Stimulated activated CD4-positive, alpha-beta T cell treated with anti-CD3 and anti-CD28 coated beads, Interleukin-1b, Interleukin-23, amount 100 ng/mL, for 24 hours (primary cell): ENCODE measurements around the gene RARB.

ENCODE experiments used
- DNase-seq, 4 experiments: peaks; one replicate each; pipeline ENCODE4 v3.0.0-alpha.2; 2020; ENCODE audit warnings: low read depth in 4 of 4, low spot score in 1 of 4

The RARB gene

DNA sequence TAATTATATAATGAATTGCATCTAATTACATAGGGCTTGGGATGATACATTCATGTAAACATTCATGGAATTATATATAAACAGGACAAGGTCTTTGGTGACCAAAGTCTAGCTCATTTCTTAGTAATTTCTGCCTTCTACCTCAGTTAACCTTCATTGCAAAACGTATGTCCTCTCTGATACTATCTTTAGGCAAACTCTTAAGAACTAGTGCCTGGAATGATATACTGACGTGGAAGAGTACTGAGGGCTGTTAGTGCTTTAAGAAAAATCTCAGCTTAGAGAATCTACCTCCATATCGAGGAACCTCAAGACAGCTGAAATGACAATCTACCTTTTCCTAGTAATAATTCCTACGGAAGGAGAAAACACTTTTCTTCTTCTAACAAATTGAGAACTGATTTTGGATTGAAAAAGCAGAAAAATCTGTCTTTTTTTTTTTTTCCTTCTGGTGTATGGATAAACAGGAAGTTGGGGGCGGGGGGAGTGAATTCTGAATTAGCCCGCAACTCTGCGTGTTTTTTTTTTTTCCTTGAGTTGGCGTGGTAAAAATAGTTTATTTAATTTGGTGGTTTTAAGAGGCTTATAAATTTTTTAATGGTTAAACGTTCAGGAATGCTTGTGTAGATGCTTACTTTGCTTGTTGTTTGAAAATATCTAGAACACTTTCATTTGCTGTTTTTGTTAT is 43.2 kb downstream of the RARB start:
- DNase-seq = no peak

DNA sequence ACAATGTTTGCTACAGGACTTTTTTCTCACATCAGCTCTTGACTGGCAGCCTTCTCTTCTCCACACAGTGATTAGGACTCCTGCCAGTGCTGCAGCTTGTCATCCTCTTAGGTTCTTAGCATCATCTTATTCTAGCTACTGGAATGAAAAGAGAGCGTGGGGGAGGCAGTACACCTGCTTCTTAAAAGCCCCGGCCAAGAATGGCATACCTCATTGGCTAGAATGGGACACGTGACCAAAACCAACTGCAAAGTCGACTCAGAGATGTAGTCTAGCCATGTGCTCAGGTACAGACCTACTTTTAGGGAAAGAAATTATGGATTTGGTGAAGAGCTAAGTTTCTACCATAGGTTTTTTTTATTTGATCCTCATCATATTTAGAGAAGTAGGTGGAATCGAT is 44.1 kb downstream of the RARB start:
- DNase-seq = no peak

DNA sequence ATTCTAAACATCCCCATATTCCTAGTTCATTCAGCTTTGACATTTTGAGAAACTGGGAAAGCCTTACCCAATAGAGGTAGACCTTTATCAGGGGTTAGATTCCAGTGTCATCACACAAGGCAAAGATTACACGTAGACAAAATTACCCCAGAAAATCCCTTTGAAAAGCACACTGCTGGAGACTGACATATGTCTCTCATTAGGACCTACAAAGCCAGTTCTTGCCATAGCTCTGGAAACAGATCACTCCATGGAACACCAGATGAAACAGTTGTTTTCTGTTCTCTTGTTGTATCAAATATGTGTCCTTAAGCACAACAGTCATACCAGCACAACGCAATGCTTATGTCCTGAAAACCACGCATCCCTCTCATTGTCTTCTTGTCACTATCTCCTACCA is 44.7 kb downstream of the RARB start:
- no peak for DNase-seq

DNA sequence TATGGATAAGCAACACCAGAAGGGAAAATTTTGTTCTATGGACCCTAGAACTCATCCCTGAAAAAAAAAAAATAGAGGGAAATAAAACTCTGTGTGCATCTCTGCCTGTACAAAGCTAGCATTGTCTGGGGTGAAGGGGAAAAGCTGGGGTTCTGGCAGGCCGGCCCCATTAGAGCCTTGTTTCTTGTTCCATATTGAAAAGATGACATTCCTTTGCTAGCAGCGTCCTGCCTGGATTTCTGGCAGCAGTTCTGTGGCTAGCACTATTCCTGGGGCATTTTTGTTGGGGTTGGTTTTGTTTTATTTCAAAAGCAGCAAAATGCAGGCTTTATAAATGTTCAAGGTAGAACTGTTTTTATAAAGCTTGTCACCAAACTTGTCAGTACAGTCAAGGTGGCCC is 45.2 kb downstream of the RARB start:
- no peak for DNase-seq

DNA sequence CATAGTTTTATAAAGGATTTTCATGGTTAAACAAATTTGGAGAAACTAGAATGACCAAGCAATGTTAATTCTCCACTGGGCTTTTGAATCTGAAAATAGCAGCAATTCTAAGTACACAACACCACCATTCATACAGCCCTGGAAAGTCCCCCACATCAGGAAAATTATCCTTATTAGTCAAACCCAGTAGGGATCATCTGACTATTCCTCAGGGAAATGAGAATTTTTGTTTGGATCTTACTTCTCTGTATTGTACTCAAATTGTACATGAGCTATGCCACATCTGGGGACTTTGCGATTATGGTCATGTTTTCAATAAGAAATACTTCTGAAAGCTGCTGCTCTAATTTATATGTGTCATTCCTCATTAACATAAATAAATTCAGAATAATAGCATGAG is 46.0 kb downstream of the RARB start:
- no peak for DNase-seq

DNA sequence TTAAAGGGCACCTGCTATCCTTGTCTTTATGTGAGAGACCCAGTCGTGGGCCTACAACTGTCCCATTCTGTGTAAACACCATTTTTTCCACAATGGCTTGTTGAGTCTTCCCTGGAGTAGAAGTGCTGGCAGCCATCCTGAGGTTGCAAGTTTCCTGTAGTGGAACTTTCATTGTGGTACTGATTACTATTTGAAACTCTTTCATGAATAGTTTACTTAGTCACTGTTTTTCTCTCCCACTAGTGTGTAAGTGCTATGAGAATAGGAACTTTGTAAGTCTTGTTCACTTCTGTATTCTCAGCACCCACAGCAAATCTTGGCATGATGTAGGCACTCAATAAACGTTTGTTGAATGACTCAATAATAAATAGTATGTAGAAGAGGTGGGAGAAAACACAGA is 48.6 kb downstream of the RARB start:
- DNase-seq = no peak

DNA sequence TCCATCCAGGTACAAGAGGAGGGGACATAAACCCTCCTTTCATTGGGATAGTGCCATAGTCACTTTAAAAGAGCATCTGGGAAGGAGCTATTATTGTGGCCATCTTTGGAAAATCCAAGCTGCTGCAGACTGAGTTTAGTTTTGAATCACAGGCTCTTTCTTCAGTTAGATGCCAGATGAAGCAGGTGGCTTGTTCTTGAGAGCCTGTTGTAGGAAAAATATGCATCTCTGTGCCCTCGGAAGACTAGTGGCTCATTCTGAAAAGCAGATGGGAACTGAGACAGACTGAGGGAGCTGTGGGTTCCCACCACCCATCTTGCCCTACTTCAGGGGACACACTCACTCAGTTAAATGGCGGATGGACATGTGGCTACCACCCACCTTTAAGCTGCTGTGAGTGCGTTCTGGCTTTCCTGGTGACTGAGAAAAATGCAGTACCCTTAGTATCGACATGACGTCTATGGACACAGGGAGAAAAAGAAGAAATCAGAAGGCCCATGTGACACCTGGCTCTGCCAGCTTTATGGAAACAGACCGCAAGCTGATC is 50.2 kb downstream of the RARB start:
- no peak for DNase-seq

DNA sequence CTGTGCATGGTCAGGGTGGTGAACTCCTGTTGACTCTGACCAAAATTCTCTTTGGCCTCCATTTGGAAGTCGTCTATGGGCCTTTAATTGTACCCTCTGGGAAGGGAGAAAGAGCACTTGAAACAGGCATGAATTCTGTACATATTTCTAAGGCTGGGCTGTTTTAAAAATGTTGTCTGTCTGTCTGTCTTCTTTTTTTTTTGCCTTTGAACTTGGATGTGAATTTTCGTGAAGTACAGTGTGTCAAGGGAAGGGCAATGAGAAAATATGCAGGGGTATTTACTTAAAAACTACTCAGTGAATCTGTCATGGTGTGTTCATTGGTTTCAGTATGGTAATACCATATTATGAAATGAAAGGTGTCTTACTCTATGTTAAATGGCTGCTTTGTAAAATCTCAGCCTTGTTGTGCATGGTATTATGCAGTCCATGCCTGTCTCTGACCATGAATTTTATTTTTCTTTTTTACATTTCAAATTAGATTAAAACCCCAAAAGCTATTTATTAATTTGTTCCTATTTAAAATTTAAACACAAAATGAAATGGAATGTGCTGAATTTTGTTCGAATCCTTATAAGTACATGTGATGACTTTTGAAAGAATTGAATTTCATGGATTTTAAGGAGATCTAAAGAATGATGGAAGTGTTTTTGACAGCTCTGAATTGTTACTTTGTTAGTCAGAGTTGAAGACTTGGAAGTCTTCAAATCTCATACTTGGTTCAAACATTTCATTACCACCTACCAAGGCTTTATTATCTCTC is 51.1 kb downstream of the RARB start:
- DNase-seq = no peak

DNA sequence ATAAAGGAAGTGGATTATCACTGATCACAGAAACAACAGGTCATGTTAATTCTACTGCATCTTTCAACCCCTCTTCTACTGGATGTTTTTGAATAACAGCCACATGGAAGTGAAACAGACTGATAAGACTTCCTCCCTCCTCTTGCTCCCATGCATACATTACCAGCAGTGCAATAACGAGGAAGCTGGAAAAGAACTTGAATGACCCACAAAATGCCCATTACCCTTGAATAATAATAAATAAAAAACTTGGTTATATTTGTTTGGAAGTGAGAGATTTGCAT is 51.6 kb downstream of the RARB start:
- no peak for DNase-seq

DNA sequence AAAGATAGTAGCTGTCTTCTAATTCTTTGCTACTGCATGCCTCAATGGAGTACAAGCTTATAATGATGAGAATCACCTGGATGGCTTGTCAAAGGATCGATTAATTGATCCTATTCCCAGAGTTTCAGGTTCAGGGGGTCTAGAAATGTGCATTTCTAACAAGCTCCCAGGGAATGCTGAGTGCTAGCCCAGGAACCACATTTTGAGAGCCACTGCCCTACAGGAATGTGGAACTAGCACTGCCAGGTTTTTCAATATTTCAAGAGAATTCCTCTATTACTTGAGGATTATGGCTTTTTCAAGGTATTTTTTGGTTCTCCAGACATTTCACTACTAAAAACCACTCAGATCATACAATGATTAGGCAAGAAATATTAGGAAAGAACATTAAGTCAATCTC is 52.7 kb downstream of the RARB start:
- no peak for DNase-seq

DNA sequence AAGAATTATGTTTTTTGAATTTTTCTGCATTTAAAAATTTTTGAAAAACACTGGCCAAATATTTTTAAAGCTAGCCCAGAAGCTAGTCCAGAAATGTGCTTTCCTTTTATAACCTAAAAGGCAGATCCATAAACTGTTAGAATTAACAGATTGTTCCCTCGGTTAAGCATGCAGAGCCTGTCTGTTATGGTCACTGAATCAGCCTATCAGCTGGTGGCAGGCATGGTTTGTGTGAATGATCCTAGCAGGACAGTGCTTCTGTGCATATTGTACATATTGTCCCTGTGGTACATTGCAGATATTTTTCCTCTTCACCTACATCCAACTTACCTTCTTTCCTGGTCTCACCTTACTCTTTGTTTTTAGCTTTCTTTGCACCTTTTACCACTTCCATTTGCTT is 53.3 kb downstream of the RARB start:
- no peak for DNase-seq

DNA sequence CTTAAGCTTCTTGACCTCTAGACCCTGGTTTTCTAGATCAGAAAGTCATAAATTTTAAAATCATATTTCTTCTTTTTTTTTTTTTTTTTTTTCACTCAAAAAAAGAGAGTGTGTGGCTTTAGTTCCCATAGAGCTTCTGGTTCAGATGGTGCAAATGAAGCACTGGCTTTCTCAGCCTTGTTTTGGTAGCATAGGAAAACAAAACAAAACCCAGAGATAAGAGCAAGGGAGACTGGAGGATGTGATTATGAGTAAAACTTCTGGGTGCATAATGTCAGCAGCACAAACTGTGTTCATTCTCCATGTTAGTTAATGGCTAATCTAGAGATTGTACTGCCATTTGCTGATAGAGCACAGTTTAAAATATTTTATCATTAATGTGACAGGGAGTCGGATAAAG is 55.4 kb downstream of the RARB start:
- no peak for DNase-seq

DNA sequence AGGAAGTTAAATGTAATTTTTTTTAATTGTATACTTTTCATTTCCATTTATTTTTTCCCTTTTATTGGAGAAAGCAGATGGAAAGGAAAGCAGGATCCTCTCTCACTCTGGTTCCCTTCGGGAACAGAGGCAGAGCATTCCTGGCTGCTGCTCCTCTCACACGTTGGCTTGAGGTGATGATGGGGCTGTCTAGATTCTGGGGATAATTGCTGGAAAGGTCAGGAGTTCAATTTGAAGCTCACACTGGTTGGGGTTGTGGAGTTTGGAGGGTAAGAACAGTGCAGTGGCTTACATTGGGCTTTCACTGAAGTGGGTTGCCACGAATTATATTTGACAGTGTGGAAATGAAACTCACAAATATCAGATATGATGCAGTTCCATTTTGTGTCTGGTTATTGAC is 57.6 kb downstream of the RARB start:
- DNase-seq = no peak

DNA sequence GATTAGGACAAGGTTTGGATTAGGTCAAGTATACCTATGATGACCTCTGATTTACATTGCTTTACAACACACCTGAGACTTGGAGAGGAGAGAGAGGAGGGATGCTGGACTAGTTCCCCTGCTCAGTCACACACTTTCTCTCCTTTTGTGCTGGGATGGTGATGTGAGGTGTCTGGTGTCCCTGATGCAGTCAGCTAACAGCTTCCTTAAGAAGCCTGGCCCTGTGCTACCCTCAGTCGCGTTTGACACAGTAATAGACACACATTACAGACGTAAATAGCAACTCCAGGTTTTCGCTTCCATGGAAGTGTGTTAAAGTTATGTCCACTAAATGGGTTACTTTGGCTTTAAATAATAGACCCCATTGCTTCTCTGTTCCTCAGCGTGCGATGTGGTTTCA is 58.9 kb downstream of the RARB start:
- no peak for DNase-seq

DNA sequence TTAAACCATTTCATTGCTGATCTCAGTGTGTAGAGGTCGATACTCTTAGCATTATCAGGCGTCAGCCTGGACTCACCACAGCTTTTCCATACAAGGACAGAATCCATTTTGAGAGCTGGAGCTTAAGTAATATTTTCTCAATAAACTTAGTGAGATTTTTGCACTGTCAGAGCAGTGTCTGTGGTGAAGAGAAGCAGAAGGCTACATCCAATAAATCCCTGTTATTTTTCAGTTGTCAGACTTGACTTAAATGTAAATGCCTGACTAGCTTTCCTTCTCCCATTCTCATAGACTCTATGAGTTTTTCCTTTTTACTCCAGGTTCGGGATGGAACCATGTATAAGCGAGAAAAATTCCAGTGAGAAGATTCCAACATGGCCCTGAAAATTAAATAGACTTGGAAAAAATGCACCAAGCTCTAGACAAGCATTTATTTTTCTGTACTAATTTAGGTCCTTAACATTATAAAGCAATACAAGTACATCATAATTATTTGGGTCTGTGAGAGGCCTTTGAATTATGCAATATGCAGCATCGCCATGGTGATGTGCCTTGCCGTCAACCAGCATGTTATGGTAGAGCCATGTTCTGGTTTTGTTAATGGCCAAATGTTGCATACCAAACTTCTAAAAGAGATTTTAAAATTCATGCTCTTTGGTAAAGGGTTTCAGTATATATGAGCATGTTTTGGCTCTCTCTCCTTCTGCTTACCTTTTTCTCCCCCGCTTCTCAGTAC is 62.0 kb downstream of the RARB start:
- DNase-seq = no peak

DNA sequence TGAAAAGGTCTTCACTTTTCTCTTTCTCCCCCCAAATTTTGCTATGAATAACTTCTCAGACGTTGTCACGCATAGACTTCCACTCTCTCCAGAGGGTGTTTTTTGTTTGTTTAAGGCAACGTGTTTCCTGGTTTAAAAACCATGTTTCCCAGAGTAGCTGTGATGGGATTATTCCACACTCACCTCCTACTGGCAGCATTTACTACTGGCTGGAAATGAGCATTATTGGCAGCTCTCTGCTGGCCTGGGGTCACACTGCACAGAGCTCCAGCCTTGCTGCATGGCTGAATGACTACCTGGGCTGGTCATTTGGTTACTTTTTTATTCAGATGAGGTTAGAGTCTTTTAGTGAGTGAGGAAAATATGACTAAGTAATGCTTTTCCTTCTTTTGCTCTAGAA is 65.2 kb downstream of the RARB start:
- no peak for DNase-seq

DNA sequence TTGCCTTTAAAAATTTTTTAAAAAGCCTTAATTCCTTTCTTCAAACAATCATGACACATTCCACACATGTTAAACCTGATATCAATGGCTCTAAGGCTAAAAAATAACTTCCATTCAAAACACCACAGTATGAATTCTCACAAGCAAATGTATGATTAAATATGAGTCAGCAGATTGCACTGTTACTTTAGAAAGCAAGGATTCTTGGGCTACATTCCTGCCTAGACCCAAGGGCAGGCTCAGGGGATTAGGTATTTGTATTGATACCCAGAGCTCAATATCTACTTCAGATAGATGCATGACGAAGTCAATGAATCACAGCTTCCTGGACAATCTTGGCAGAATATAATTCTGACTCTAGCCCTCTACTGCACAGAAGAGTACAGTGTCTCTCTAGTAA is 65.7 kb downstream of the RARB start:
- no peak for DNase-seq

DNA sequence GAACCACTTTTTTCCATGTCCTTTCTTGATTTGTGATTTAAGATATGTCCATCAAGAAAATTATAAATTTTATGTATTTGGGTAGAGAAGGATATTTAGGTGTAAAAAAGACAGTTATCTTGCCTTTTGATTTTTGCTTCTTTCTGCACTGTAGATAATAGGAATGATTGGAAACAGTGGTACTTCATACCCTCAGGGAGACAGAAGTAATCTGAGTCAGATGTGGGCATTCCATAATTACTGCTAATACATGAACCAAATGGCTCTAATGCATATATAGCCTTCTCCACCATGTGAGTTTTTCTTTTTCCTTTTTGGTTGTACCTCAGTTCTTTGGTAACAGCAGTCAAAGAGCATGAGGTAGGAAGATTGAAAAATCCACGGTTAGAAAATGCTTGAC is 67.2 kb downstream of the RARB start:
- DNase-seq = no peak

DNA sequence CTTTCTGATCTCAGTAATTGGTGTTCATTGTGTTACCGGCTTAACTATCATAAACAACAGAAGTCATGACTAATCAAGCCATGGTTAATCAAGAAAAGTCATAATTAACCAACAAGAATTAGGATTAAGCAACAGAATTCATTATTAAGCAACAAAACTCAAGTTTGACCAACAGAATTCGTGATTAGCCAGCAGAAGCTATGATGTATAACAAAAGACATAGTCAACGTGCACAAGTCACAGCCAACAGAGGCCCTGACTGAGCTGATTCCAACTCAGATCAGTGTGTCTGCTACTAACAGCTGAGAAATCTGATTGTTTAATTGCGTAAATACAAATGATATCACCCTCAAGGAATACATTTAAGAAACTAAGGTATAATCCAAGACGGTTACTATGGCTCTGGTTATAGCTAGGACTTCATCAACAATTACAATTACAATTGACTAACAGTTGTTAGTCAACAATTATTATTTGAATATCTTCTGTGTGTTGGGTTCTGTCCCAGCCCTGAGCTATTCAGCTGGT is 67.7 kb downstream of the RARB start:
- DNase-seq = no peak

DNA sequence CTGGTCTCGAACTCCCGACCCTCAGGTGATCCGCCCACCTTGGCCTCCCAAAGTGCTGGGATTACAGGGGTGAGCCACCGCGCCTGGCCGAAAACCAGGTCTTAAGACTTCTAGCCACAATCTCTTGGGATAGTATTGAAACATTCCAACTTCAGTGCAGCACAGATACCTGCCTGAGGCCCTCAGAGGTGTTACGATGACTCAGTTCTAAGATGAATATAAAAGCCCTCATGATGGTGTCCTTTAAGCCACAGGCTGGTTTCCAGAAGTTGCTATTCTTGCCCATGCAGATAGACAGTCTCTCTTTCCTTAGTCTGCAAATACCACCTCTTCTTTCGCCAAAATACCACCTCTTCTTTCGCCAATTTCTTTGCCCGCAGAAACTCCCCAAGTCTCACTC is 69.0 kb downstream of the RARB start:
- no peak for DNase-seq

DNA sequence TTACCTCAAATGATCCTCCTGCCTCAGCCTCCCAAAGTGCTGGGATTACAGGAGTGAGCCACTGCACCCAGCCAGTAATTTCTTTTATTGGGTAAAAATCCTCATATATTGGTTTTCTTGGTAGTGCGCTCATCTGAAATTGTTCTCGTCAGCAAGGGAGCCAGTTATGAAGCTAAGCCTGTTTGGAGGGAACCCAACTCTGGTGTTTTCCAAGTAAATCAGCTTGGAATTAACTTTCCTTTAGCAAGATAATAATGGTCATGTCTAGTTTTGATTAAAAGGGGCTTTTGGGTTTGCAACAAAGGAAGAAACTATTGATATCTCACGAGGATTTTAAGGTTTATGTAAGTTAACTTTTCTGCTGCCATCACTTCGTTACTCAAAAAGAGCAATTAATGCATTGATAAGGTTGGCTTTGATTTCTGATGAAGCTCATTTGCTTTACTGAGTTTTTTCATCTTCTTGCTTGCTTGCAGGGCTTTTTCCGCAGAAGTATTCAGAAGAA is 72.7 kb downstream of the RARB start:
- no peak for DNase-seq

DNA sequence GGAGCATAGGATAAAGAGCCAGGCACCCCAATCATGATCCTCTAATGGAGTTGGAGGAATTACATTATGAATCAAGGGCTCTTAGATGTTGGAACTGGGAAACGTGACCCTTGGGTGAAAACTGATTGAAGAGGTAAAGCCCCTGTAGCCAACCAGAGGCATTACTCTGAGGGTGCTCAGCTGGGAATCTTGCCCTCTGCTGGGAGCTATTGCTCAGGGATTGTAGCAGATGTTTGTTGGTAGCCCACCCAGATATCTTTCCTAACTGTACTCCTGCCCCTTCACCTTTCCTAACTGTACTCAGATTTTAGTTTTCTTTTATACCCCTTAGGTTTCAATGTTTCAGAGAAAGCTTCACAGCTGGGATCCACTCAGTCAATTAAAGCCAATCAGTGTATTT is 74.2 kb downstream of the RARB start:
- DNase-seq = no peak
